Activated naive CD8-positive, alpha-beta T cell treated with anti-CD3 and anti-CD28 coated beads for 36 hours (primary cell): ENCODE measurements around the gene SLC34A1. TPM values are rescaled to one million over a fixed set of nuclear protein-coding genes. Genes with fewer than 3 reads are reported as not detected.

Experiments
- DNase-seq: peaks from one replicate; pipeline ENCODE4 v3.0.0; 2021
- H3K27ac Mint-ChIP-seq: one replicate; pipeline ENCODE4 v1.8.0; 2022; ENCODE audit warnings: mild to moderate bottlenecking, moderate library complexity, mixed read lengths
- H3K27me3 Mint-ChIP-seq: one replicate; pipeline ENCODE4 v1.8.0; 2022; ENCODE audit warnings: mild to moderate bottlenecking, mixed read lengths
- H3K36me3 Mint-ChIP-seq: one replicate; pipeline ENCODE4 v1.8.0; 2021; ENCODE audit warnings: mild to moderate bottlenecking, mixed read lengths
- H3K4me1 Mint-ChIP-seq: one replicate; pipeline ENCODE4 v1.8.0; 2021; ENCODE audit warnings: mixed read lengths
- H3K4me3 Mint-ChIP-seq: one replicate; pipeline ENCODE4 v1.8.0; 2022; ENCODE audit warnings: mild to moderate bottlenecking, moderate library complexity, mixed read lengths
- H3K9me3 Mint-ChIP-seq: one replicate; pipeline ENCODE4 v1.8.0; 2022; ENCODE audit warnings: mixed read lengths
- total RNA-seq, 2 experiments: library from RNA; stranded (reverse); gene quantifications; one replicate each; pipeline ENCODE4 v1.2.3, GENCODE V29; 2021

The SLC34A1 gene
- total RNA-seq, 2 experiments from 2014 or later, result not detected

DNA sequence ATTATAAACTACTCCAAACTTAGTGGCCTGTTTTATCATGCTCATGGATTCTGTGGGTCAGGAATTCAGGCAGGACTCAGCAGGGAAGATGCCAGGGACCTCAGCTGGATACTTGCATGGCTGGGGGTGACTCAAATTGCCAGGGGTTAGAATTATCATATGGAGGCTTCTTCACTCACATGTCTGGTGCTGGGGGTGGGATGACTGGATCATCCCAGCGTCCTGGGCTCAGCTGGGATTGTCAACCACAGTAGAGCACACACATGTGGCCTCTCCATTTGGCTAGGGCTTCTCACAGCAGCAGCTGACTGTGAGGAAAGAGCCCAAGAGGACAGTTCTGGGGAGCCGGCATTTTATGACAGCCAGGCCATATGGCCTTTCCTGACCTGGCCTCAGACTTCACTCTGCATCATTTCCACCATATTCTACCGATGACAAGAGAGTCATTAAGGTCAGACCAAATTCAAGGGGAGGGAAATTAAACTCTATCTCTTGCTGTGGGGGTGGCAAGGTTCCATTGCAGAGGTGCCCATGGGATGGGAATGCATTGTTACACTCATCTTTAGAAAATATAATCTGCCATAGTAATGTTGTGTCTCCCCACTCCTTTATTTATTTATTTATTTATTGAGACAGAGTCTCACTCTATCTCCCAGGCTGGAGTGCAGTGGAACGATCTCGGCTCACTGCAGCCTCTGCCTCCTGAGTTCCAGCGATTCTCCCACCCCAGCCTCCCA lies 37.0 kb downstream of the SLC34A1 start:
- no peak for DNase-seq
- H3K36me3 Mint-ChIP-seq, result no peaks in the 10 kb centered on the region
- peaks cover under 1% of the 10 kb centered on the region for H3K9me3 Mint-ChIP-seq
- H3K4me1 Mint-ChIP-seq, result peaks cover 9% of the 10 kb centered on the region
- no peak overlapping the region for H3K4me3 Mint-ChIP-seq
- H3K27ac Mint-ChIP-seq, result no peak overlapping the region
- peaks cover under 1% of the 10 kb centered on the region for H3K27me3 Mint-ChIP-seq

DNA sequence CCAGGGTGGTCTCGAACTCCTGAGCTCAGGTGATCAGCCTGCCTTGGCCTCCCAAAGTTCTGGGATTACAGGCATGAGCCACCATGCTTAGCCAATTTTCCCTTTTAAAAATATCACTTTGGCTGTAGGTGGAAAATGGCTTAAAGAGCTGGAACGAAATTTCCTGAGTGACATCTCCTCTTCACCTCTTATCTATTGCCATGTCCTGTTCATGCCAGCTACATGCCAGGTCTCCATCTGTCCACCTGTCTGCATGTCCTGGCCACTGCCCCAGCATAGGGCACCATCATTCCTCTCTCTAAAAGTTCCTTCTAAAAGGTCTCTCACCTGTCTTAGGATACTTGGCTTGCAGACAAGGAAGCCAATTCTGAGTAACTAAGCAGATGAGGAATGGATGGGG lies 39.4 kb downstream of the SLC34A1 start:
- DNase-seq, result no peak
- no peak overlapping the region for H3K27ac Mint-ChIP-seq
- H3K27me3 Mint-ChIP-seq, result peaks cover 3% of the 10 kb centered on the region
- no peak overlapping the region for H3K4me3 Mint-ChIP-seq
- H3K36me3 Mint-ChIP-seq, result peaks cover 15% of the 10 kb centered on the region
- peaks cover 2% of the 10 kb centered on the region for H3K9me3 Mint-ChIP-seq
- peaks cover 14% of the 10 kb centered on the region for H3K4me1 Mint-ChIP-seq

DNA sequence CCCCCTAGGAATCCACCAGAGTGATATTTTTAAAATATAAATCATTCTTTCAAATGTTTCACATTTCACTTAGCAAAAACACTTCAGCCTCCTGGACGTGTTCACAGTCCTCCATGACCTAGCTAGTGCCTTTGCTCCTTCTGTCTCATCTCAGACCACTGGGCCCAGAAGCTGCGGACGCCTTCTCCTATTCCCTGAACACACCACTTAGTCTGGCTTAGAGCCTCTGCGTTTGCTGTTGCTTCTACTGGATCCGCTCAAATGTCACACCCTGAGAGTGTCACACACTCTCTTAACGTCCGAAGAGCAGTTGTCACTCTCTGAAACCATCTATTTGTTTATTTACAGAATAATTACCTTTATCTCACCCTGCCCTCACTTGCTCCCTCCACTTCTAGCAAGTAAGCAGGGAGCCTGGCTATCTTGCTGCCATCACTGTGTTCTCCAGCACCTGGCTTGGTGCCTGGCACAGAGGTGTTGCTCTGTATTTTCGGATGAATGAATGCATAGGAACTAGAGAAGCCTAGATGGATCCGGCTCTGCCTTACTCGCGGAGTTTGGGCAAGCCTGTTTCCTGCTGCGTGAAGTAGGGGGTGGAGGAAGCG lies 41.1 kb downstream of the SLC34A1 start:
- no peak for DNase-seq
- Mint-ChIP-seq H3K9me3 (peaks cover 2% of the 10 kb centered on the region), H3K27ac (peak overlapping the region; percentile 94), H3K27me3 (peaks cover 3% of the 10 kb centered on the region), H3K4me3 (peak overlapping the region; percentile 87), H3K4me1 (peaks cover 30% of the 10 kb centered on the region), H3K36me3 (peaks cover 20% of the 10 kb centered on the region)

- H3K9me3 Mint-ChIP-seq, result peaks cover 2% of the 10 kb centered on the region
- DNase-seq, result peak; percentile 98
- peaks cover 27% of the 10 kb centered on the region for H3K36me3 Mint-ChIP-seq
- H3K27ac Mint-ChIP-seq, result peak overlapping the region; percentile 94
- peak overlapping the region; percentile 87 for H3K4me3 Mint-ChIP-seq
- peaks cover 3% of the 10 kb centered on the region for H3K27me3 Mint-ChIP-seq
- peaks cover 37% of the 10 kb centered on the region for H3K4me1 Mint-ChIP-seq
Observed at GRCh38 chr5:177425801-177426565, 41.7 kb downstream of the SLC34A1 start.

DNA sequence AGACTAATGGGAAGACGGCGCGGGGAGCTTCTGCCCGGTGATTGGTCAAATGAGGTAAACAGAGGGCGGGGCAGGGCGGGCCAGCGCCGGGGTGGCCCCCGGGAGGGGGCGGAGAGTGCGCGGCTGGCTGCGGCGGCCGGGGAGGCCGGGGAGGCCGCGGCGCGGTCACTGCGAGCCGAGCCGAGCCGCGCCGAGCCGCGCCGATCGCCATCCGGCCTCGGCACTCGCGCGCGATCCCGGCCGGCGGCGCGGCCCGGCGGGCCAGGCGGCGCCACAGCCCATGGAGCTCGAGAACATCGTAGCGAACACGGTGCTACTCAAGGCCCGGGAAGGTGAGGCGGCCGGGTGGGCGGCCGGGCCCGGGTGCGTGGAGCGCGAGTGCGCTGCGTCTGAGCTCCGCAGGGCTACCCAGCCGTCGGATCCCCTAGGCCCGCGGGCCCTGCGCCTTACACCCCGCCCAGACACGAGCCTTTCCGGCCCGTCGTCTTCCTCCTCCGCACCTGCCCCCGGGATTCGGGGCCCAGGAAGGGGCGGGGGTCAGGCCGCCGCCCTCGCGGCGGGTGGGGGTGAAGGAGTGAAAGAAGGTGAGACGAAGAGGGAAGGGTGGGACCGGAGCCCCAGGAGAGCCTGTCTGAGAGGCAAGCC lies 42.5 kb downstream of the SLC34A1 start, which contains the start of gene GRK6:
GRK6 (plus strand) TSS at position 111 of the 645 bp plus-strand sequence; CDS start at position 281, 170 bp downstream.
- H3K36me3 Mint-ChIP-seq, result peaks cover 30% of the 10 kb centered on the region
- H3K4me3 Mint-ChIP-seq, result peak within 1 kb of the TSS; percentile 95
- peaks cover 2% of the 10 kb centered on the region for H3K9me3 Mint-ChIP-seq
- peaks cover 43% of the 10 kb centered on the region for H3K4me1 Mint-ChIP-seq
- H3K27me3 Mint-ChIP-seq, result peaks cover 3% of the 10 kb centered on the region
- peak; percentile 79 for DNase-seq
- peak within 1 kb of the TSS; percentile 97 for H3K27ac Mint-ChIP-seq

- Mint-ChIP-seq H3K4me3 (peak overlapping the region; percentile 95), H3K27me3 (peaks cover 3% of the 10 kb centered on the region), H3K4me1 (peaks cover 48% of the 10 kb centered on the region), H3K36me3 (peaks cover 35% of the 10 kb centered on the region), H3K9me3 (peaks cover 2% of the 10 kb centered on the region), H3K27ac (peak overlapping the region; percentile 97)
- no peak for DNase-seq
Observed at GRCh38 chr5:177427211-177427822, 43.1 kb downstream of the SLC34A1 start.

GRCh38 chr5:177427919-177428573 lies 43.8 kb downstream of the SLC34A1 start:
- peak overlapping the region; percentile 97 for H3K27ac Mint-ChIP-seq

DNA sequence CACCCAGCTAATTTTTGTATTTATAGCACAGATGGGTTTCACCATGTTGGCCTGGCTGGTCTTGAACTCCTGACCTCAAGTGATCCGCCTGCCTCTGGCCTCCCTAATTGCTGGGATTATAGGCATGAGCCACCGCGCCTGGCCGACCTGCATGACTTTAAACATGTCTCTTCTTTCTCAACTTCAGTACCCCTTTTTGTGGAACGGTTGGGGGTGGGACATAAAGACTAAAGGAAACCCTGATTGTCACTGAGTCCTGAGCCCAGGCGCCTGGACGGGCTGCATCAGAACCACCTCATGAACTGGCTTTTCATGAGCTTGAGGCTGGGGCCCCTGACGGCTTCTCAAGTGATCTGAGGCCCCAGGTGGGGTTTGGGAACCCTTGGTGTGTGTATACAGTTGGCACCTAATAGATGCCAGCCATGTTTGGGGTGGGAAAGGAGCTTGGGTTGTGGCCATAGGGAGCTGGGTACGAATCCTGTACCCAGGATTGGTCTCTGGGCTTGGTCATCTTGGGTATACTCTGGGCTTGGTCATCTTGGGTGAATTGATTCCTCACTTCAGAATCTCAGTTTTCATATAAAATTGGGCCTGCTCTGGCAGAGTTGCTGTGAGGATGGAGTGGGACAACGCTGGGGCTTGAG lies 44.5 kb downstream of the SLC34A1 start:
- peak overlapping the region; percentile 95 for H3K4me3 Mint-ChIP-seq
- peaks cover 2% of the 10 kb centered on the region for H3K9me3 Mint-ChIP-seq
- H3K4me1 Mint-ChIP-seq, result peaks cover 54% of the 10 kb centered on the region
- peaks cover 43% of the 10 kb centered on the region for H3K36me3 Mint-ChIP-seq
- DNase-seq, result no peak
- H3K27ac Mint-ChIP-seq, result peak overlapping the region; percentile 97
- peaks cover 3% of the 10 kb centered on the region for H3K27me3 Mint-ChIP-seq

More at GRCh38 chr5:177427919-177428573, 43.8 kb downstream of the SLC34A1 start:
- DNase-seq, result no peak
- H3K9me3 Mint-ChIP-seq, result peaks cover 2% of the 10 kb centered on the region
- peak overlapping the region; percentile 95 for H3K4me3 Mint-ChIP-seq
- H3K4me1 Mint-ChIP-seq, result peaks cover 51% of the 10 kb centered on the region
- peaks cover 38% of the 10 kb centered on the region for H3K36me3 Mint-ChIP-seq
- peaks cover 3% of the 10 kb centered on the region for H3K27me3 Mint-ChIP-seq

- peak; percentile 84 for DNase-seq
- H3K9me3 Mint-ChIP-seq, result peaks cover 2% of the 10 kb centered on the region
- H3K4me3 Mint-ChIP-seq, result peak overlapping the region; percentile 95
- peak overlapping the region; percentile 97 for H3K27ac Mint-ChIP-seq
- H3K4me1 Mint-ChIP-seq, result peaks cover 57% of the 10 kb centered on the region
- H3K27me3 Mint-ChIP-seq, result peaks cover 3% of the 10 kb centered on the region
- H3K36me3 Mint-ChIP-seq, result peaks cover 49% of the 10 kb centered on the region
Observed at GRCh38 chr5:177429248-177430040, 45.2 kb downstream of the SLC34A1 start.

GRCh38 chr5:177430140-177430951 lies 46.1 kb downstream of the SLC34A1 start:
- Mint-ChIP-seq H3K36me3 (peaks cover 53% of the 10 kb centered on the region), H3K27me3 (peaks cover 3% of the 10 kb centered on the region), H3K4me3 (peak overlapping the region; percentile 95), H3K4me1 (peaks cover 56% of the 10 kb centered on the region), H3K27ac (peak overlapping the region; percentile 97), H3K9me3 (peaks cover 2% of the 10 kb centered on the region)
- DNase-seq, result no peak

GRCh38 chr5:177430972-177431316 lies 46.7 kb downstream of the SLC34A1 start:
- peak overlapping the region; percentile 95 for H3K4me3 Mint-ChIP-seq
- H3K27ac Mint-ChIP-seq, result peak overlapping the region; percentile 97
- DNase-seq, result no peak
- peaks cover 3% of the 10 kb centered on the region for H3K27me3 Mint-ChIP-seq
- peaks cover 2% of the 10 kb centered on the region for H3K9me3 Mint-ChIP-seq
- H3K36me3 Mint-ChIP-seq, result peaks cover 58% of the 10 kb centered on the region
- peaks cover 55% of the 10 kb centered on the region for H3K4me1 Mint-ChIP-seq

- Mint-ChIP-seq H3K36me3 (peaks cover 59% of the 10 kb centered on the region), H3K9me3 (no peaks in the 10 kb centered on the region), H3K4me1 (peaks cover 55% of the 10 kb centered on the region), H3K27me3 (no peaks in the 10 kb centered on the region), H3K4me3 (peak overlapping the region; percentile 95), H3K27ac (peak overlapping the region; percentile 97)
- DNase-seq, result peak; percentile 81
Observed at GRCh38 chr5:177431317-177432142, 47.3 kb downstream of the SLC34A1 start.
